ENCODE data around the gene LRCOL1.
A peak's percentile ranks its signal among the peaks of the same experiment; 100 is the strongest.

LRCOL1 gene

GRCh38 chr12:132562489-132563021 lies 47.8 kb downstream of the LRCOL1 start:
- no peak for DNase-seq (ENCODE audit: low read depth)

- peak; percentile 49 for DNase-seq (ENCODE audit: low read depth)
These were observed 48.8 kb downstream of the LRCOL1 start for GRCh38 chr12:132561427-132562156.

DNA sequence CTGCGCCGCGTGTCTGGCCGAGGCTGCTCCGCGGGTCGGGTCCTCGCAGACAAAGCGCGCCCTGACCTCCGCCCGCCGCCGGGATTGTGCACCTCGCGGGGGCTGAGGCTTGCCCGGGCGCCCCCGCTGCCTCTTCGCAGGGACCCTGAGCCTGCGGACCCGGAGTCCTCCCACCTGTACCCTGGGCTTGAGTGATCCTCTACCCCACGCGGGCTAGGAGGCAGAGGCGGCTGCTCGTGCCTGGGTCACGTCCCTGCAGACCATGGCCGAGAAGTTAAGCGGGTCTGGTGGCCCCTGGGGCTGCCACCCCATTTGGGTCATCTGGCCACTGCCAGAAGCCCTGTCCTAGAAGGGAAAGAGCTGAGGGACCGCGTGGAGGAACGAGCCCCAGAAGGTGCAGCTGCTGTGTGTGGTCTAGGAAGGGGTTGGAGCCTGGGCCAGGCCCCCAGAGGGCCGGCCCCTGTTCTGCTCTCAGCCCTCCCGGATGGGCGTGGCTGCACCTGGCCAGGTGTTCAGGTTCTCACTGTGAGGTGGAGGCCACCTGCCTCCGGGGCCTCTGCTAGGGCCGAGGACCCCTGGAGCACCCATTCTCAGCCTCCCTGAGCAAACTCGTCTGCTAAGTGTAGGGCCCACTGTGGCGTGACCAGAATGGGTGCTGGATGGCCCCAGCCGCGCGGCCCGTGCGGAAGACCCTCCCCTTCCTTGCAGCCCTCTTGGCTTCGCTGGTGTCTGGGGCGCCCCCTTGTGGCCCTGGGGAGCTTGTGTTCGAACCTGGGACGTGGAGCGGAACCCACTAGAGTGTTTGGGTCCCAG lies 49.6 kb downstream of the LRCOL1 start:
- DNase-seq (ENCODE audit: low read depth): peak; percentile 67

DNA sequence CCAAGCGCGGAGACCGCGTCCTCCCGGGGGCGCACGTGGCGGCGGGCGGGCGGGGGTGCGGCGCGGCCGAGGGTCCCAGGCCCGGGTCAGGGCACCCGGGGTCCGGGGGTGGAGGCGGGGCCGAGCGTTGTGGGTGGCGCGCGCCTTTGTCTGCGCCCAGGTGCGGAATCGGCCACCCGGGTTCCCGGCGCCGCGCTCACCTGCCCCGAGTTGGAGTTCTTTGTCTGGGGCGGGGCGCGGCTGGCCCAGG lies 50.1 kb downstream of the LRCOL1 start:
- no peak for DNase-seq (ENCODE audit: low read depth)

GRCh38 chr12:132559652-132560363 lies 50.6 kb downstream of the LRCOL1 start:
- DNase-seq (ENCODE audit: low read depth): peak; percentile 56

DNA sequence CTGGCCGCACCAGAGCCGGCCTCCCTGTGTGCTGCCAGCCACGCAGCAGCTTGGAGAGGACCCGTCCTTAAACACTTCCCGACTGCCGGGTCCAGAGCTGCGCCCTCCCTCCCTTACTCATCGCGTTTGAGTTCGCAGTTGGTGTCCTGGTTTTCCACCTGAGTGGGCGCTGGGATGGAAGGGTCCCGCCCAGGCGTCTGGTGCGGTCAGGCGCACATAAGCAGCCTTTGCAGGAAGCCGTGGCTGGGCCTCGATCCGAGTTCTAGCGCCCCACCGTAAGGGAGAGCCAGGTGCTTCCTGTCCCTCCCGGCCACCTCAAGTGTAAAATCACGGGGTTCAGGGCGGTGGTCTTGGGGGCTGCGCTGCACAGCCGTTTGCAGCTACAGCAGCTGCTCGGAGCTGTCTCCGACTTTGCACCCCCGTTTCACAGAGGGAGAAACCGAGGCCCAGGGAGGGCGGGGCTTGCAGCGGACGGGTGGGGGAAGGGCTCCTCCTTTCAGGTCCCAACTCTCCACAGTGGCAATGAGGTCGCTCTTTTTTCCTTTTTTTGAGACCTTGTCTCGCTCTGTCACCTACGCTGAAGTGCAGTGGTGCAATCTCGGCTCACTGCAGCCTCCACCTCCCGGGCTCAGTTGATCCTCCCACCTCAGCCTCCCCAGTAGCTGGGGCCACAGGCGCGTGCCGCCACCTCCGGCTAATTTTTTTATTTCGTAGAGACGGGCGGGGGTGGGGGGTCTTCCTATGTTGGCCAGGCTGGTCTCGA lies 51.3 kb downstream of the LRCOL1 start:
- DNase-seq (ENCODE audit: low read depth): no peak

DNA sequence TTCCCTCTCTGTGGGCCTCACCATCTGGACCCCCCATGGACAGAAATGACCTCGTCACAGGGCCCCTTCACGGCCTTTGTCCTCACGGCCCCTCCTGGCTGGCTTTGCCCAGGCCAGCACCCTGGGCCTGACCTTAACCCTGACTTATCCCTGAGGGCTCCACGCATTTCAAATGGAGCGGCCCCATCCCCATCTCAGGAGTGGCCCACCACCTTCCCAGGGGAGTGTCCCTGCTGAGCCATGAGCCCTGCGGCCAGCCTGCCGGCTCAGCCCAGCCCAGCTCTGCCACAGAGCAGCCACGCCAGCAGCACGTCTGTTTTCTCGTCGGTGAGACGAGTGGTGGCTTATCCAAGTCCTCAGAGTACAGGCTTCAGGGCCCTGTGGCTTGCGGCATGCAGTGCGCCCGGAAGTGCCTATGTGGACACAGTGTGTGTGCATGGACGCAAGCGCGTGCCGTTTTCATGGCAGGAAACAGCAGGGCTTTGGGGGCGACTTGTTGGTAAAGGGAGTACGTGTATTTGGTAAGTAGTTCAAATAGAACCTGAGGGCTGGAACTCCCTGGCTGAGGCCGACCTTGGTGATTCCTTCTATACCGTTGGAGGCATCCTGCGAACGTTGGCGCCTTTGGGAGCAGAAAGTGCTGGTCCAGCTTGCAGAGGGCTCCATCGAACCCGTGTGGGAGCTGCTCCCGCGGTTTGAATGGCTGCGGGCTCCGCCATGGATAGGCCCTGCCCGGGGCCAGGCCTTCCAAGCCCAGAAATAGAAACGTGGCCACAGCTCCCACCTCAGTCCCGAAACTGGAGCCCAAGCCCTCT lies 52.1 kb downstream of the LRCOL1 start:
- DNase-seq (ENCODE audit: low read depth): no peak

DNA sequence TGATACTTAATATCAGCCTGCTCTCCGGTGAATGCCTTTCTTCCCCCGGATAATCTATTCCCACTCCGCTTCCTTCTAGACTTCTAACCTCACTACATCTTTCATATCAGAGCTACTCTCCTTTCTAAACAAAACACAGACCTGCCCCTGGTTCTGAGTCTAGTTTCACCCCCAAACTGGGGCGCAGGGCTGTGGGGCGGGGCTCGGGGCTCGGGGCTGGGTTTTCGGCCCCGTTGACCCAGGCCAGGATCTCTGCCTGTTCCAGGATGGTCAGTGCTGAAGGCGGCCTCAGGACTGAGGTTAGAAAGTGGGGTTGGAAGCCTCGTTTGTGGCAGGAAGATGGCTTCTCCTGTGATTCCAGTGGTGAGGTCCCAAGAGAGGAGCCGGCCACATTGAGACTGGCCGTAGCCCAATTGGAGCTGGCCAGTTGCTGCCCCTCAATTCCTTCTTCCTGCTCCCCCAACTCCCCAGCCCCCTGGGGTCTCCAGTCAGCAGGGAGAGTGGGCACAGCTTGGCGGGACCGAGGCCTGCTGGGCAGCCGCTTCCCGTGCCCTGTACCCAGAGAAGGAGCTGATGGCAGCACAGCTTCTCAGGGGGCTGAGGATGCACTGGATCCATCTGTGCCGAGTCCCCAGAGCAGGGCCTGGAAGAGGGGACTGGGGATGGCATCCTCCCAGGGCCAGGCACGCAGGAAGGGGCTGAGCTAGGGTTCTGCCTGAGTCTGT lies 52.9 kb downstream of the LRCOL1 start:
- DNase-seq (ENCODE audit: low read depth): no peak

DNA sequence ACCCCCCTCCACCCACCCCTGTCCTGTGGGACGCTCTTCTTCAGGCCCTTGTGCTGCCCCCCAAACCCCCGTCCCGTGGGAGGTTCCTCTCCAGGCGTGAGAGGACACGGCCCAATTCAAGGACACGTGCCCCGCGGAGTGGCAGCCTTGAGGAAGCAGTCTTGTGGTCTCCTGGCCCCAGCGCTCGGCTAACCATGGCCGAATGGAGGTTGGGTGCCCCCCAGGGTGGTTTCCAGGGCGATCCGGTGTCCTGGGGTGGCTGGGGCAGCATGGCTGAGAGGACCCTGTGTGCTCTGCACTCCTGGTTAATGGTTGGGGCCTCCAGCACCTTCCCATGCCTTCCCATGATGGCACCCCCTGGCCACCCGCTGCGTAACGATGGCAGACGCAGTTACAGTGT lies 53.6 kb downstream of the LRCOL1 start:
- DNase-seq (ENCODE audit: low read depth): no peak

- DNase-seq (ENCODE audit: low read depth): no peak
These were observed 54.2 kb downstream of the LRCOL1 start for GRCh38 chr12:132556216-132556615.

DNA sequence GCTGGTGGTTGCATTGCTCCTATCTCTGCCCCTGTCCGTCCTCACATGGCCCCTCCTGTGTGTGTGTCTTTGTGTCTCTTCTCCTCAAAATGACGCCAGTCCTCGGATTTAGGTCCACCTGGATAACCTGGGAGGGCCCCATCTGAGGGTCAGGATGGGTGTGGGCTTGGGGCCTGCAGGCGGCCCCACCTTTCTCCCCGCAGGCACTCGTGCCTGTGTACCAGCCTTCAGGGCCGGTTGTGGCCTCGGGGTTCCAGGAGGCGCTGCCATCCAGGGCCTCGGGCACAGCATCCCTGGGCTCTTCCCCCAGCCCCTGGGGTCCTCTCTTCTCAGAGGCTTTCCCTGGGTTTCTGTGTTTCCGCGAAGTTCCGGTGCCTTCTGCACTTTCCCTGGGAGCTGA lies 54.7 kb downstream of the LRCOL1 start:
- no peak for DNase-seq (ENCODE audit: low read depth)

GRCh38 chr12:132554845-132555630 lies 55.3 kb downstream of the LRCOL1 start:
- no peak for DNase-seq (ENCODE audit: low read depth)
